Stimulated activated CD8-positive, alpha-beta memory T cell treated with anti-CD3 and anti-CD28 coated beads, Interleukin-7, amount 100 ng/mL, for 48 hours (primary cell): ENCODE measurements around the gene RIMBP2.

Experiments used
- DNase-seq, 2 donors: peaks; one replicate each; pipeline ENCODE4 v3.0.0-alpha.2; 2020; ENCODE audit warnings: low read depth in 1 of 2; ENCODE audit errors: extremely low read depth in 1 of 2

RIMBP2 gene

DNA sequence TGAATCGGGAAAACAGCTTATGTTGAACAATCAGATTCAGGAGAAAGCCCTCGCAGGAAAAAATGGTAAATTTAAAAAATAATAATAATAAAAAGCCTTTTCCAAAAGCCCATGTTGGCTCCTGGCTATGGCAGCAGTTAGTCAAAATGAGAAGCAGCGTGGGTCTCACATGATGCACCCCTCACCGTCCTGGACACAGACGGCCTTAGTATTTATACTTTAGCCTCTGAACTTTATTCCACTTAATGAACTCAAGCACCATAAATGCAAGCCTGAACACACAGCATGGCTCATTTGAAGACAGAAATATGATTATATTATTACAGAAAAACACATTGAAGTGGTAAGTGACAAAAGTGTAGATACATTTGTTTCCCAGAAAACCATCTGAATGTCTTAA is 160.9 kb downstream of the RIMBP2 start:
- no peak for DNase-seq

DNA sequence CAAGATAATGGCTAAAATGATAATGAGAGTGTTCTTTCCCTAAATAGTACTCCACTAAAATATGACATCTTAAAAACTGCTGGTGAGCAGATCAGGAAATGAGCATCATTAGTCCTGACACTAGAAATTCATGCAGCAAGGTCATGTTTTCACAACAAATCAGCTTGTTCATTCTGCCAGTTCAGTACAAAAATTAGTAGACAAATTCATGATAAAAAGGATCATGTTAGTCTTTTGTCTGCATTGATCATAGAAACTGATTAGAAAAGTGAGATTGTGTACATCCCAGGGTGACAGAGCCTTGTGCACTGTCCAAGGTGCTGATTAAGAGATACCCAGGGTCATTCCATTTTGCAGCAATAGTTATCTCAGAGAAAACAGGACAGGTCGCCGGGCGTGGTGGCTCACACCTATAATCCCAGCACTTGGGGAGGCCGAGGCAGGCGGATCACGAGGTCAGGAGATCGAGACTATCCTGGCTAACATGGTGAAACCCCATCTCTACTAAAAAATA is 163.6 kb downstream of the RIMBP2 start:
- no peak for DNase-seq

DNA sequence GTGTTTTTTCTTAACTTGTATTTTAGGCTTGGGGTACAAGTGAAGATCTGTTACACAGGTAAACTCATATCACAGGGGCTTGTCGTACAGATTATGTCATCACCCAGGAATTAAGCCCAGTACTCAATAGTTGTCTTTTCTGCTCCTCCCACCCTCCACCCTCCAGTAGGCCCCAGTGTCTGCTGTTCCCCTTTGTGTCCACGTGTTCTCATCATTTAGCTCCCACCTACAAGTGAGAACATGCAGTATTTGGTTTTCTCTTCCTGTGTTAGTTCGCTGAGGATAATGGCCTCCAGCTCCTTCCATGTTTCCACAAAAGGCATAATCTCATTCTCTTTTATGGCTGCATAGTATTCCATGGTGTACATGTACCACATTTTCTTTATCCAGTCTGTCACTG is 166.7 kb downstream of the RIMBP2 start:
- DNase-seq: no peak

DNA sequence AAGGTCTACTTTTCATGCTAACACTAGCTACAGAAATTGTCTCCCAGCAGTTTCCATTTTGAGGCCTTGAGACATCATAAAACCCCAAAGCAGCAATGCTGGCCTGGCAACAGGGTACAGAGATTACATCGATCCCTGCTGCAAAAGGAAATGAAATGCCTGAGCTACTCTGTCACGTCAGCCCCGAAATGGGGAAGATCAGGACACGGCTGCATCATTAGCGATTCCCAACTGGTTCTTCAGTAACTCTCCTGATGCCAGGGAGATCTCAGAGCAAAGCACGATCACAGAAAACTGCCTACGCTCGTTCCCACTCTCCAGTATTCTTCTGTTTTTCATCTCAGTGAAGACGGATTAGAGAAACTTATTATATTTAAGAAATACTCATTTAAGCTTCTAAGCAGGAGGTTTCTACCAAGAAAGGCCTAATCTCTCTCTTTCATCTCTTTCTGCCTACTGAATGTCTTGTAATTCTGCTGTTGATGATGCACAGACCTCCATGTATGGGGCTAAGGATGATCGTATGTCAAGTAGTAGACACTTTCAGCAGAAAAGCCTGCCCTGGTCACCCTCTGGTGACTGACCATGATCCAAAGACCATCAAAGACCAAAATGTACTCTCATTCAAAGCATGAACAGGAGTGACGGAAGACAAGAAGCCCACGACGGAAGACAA is 168.5 kb downstream of the RIMBP2 start:
- DNase-seq: no peak

DNA sequence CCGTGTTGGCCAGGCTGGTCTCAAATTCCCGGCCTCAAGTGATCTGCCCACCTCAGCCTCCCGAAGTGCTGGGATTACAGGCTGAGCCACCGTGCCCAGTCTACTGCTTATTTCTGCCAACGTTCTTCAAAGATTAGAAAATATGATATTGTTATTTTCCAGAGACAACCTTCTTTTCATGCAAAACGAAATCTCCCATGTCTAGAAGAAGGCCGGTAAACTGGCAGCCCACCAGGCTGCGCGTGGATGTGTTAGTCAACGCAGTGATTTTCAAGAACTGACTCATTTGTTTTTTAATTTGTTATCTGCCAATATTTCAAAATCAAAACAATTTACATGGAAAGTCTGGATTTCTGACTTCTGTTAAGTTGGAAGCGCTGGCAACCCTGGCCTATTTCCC is 169.6 kb downstream of the RIMBP2 start:
- DNase-seq: no peak

- no peak for DNase-seq
Measured at GRCh38 chr12:130545475-130545874, 170.6 kb downstream of the RIMBP2 start.

DNA sequence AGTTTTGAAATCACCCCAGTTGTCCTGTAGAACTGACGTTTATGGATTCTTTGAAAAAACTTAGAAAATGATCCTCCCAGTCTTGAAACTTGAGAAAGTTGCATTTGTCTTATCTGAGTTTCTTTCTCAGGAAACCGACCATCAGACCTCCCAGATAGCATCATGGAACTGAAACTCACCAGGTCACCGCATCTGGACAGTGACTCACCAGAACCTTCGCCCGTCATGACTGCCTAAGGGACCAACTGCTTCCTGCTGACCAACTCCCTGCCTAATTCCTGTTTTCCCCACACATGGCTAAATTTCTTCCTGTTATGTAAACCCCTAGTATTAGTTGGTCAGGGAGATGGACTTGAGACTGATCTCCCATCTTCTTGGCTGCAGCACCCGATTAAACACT is 175.7 kb downstream of the RIMBP2 start:
- DNase-seq: no peak

- DNase-seq: no peak
Measured at GRCh38 chr12:130538343-130539095, 177.6 kb downstream of the RIMBP2 start.

GRCh38 chr12:130537655-130538054 is 178.4 kb downstream of the RIMBP2 start:
- no peak for DNase-seq

DNA sequence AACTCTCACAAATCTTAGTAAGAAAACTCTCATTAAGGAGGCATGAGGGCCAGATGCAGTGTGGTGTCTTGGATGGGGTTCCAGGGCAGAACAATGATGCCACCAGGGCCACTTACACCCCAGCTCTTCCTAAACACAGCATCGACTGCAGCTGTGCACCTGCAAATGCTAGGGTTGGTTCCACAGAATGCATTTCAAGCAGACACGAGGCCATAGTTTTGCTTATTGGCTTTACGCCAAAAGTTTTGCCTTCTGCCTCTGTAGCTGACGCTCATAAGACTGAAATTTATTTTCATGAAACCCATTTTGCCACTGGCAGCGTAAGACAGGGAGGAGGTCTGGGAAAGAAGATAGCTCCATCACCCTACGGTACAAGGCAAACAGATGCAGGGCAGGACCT is 179.0 kb downstream of the RIMBP2 start:
- DNase-seq: no peak

DNA sequence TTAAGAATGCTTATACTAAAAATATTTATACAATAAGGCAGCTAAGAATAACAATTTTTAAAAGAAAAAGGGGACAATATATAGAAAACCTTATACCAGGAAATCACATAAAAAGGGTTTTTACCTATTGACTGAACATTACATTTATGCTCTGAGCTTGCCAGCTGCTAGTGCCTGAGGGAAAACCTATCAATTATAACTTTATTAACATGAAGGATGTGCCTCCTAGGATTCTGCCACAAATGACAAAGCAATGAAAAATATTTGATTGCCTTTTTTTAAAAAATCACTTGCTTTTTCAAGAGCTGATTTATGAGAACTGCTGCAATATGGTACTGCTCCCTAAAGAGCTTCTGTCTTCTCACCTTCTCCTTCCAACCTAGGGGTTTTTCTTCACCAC is 185.7 kb downstream of the RIMBP2 start:
- no peak for DNase-seq

DNA sequence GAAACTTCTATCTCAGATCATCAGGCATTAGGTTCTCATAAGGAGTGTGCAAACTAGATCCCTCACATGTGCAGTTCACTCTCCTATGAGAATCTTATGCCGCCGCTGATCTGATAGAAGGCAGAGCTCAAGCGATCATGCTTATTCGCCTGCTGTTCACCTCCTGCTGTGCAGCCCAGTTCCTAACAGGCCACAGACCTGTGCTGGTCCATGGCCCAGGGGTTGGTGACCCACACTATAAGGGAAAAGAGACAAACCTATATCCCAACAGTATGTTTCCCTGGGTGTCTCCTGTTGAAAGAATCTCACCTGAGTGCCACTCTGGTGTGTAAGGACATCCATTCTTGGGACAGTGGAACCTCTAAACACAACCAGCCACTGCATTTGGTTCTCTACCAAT is 186.3 kb downstream of the RIMBP2 start:
- no peak for DNase-seq

- no peak for DNase-seq
Measured at GRCh38 chr12:130527239-130527638, 188.9 kb downstream of the RIMBP2 start.

DNA sequence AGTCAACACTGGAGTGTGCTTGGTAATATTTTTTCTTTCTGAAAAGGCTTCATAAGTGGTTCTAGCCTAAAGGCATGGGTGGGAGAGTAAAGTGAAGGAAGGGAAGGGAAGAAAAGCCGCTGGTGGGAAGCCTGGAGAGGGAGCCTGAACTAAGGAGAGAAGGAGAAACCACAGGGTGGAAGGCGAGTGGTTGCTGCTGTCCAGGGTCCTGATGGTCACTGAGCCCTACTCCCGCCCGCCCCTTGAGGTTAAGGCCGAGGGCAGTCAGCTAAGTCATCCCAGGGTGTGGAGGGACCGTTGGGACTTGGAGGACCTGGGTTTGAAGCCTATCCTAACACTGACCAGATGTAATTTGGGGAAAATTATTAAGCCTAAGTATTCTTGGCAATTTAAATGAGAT is 189.3 kb downstream of the RIMBP2 start:
- DNase-seq: no peak

GRCh38 chr12:130525384-130526172 is 190.5 kb downstream of the RIMBP2 start:
- DNase-seq: no peak

DNA sequence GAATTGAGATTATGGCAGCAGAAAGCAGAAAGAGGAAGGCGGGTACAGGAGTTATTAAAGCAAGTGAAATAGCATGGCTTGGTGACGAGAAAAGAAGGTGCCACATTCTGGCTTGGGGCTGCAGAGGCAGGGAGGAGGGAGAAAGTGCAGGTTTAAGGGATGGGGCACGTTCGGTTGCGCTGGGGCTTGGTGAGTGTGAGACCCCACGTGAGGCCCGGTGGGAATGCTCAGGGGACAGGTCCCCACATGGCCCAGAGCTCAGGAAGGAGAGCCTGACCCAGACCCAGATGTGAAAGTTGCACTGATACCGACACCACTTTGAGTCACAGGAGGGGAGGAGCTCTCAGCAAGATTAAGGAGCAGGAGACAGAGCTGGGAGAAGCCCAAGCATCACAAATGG is 191.3 kb downstream of the RIMBP2 start:
- no peak for DNase-seq

GRCh38 chr12:130523863-130524614 is 192.1 kb downstream of the RIMBP2 start:
- no peak for DNase-seq

DNA sequence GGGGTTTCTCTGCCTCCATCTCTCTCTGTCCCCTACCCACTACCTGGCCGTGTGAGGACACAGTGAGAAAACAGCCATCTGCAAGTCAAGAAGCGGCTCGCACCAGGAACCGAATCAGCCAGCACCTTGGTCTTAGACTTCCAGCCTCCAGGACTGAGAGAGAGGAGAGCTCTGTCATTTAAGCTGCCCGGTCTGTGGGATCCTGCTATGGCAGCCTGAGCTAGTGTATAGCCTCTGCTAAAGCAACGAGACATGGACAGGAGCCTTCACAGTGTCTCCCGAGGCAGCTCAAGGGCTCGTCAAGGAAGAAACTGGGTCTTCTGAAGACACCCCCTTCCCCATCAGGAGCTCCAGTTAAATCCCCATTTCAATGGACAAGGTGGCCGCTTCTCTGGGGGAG is 192.9 kb downstream of the RIMBP2 start:
- no peak for DNase-seq

DNA sequence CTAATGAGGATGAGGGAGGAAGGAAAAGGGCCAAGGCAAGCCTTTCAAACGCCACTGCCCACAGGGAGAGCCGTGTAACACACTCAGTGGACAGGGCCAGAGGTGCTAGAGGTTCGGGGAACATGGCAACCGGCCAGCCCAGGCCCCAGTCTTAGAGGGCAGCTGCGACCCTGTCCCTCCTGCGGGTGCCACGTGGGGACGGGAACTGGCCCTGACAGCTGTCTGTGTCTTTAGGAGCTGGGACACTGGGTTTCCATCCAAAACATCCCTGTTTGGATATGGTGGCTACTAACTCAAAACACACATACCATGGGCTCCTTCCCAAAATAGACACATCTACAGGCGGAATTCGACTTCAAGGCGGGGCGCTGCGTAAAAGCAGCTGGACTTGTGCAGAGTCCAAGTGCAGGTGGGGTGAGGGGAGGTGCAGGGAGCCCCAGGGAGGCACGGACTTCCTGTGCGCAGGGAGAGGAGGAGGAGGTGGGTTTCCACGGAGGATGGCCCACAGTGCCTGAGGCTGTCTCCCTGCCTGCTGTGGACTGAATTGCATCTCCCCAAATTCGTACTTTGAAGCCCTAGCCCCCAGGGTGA is 193.8 kb downstream of the RIMBP2 start:
- DNase-seq: no peak

DNA sequence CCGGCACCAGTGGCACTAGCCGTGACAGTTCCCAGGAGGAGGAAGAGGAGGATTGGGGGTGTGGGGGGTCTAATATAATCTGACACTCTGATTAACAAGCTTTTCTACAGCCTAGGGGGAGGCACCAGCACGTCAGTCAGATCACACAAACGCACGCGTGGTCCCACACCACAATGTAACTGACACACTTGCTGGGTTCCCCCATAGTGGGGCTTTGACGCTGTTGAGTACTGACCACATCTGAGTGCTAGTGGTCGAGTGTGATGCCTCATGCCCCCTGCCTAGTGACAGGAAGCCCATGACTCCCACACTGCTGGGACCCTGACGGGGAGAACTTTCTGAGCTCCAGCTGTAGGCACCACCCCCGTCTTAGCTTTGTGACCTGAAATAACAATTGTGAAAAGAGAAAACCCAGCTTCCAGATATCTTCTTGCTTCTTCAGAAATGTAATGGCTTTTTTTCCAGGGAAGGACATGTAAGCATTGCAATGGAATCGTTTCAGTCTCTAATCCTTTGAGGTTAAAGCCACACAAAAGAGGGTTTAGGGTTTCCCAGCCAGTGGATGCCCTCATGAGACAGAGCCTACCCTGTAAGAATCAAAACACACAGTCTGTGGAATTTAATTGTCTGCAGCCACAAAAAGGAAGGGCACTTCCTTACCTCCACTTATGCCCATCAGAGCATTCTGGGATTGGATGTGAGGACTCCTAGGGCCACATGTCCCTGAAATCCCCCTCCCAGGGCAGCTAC is 194.5 kb downstream of the RIMBP2 start:
- peak in 1 of 2 donors; percentile 3 for DNase-seq
